CD4-positive, alpha-beta memory T cell (primary cell): ENCODE data around the gene THSD4. TPM values are rescaled to one million over a fixed set of nuclear protein-coding genes. Genes with fewer than 3 reads are reported as not detected.
A peak's percentile ranks its signal among the peaks of the same experiment; 100 is the strongest.

Source experiments
- CTCF ChIA-PET: fragments of 350-600 bp; sonication (Branson Sonifier 250); formaldehyde crosslinking; loops from one replicate; lab custom pipeline; 2021; ENCODE audit warnings: inconsistent platforms; ENCODE audit not compliant: partially characterized antibody; lab: Charles Lee
- POLR2A ChIA-PET: fragments of 350-600 bp; sonication (Branson Sonifier 250); formaldehyde crosslinking; loops from one replicate; lab custom pipeline; 2021; ENCODE audit not compliant: partially characterized antibody; lab: Charles Lee
- DNase-seq, 5 donors: peaks; one replicate each; pipeline versions ENCODE4 v3.0.0 to v3.0.0-alpha.2; 2020 to 2022; ENCODE audit warnings: mixed read lengths in 1 of 5
- H3K27ac ChIP-seq: one replicate; pipeline ENCODE4 v1.7.0; 2013; ENCODE audit warnings: low read depth, low read length
- H3K27me3 ChIP-seq: 2 replicates; pipeline ENCODE4 v1.7.0; 2013; ENCODE audit warnings: mild to moderate bottlenecking, low read length, moderate library complexity; ENCODE audit not compliant: insufficient read depth
- H3K36me3 ChIP-seq: 2 replicates; pipeline ENCODE4 v1.7.0; 2013; ENCODE audit warnings: mild to moderate bottlenecking, low read length, moderate library complexity; ENCODE audit not compliant: insufficient read depth
- H3K4me1 ChIP-seq: 2 replicates; pipeline ENCODE4 v1.7.0; 2013; ENCODE audit warnings: mild to moderate bottlenecking, low read length, moderate library complexity; ENCODE audit not compliant: insufficient read depth
- H3K4me3 ChIP-seq, 2 donors: one replicate each; pipeline ENCODE4 v1.7.0; 2013; ENCODE audit warnings: low read length in 2 of 2, mild to moderate bottlenecking in 1 of 2
- H3K9me3 ChIP-seq, 2 donors: one replicate each; pipeline ENCODE4 v1.7.0; 2013; ENCODE audit warnings: low read length in 2 of 2, control low read depth in 1 of 2; ENCODE audit not compliant: control insufficient read depth in 1 of 2
- H3K27ac Mint-ChIP-seq, 7 donors: one replicate each; pipeline ENCODE4 v1.8.0; 2020 to 2021; ENCODE audit warnings: mixed read lengths in 7 of 7, mild to moderate bottlenecking in 6 of 7, inconsistent platforms in 3 of 7, moderate library complexity in 3 of 7
- H3K27me3 Mint-ChIP-seq, 2 donors: one replicate each; pipeline ENCODE4 v1.8.0; 2020 to 2021; ENCODE audit warnings: mixed read lengths in 2 of 2
- H3K36me3 Mint-ChIP-seq, 2 donors: one replicate each; pipeline ENCODE4 v1.8.0; 2020 to 2021; ENCODE audit warnings: mixed read lengths in 2 of 2, inconsistent platforms in 1 of 2, mild to moderate bottlenecking in 1 of 2
- H3K4me1 Mint-ChIP-seq, 4 donors: one replicate each; pipeline ENCODE4 v1.8.0; 2020 to 2021; ENCODE audit warnings: mixed read lengths in 4 of 4, mild to moderate bottlenecking in 1 of 4
- H3K4me3 Mint-ChIP-seq, 8 donors: one replicate each; pipeline ENCODE4 v1.8.0; 2020 to 2021; ENCODE audit warnings: mixed read lengths in 8 of 8, mild to moderate bottlenecking in 7 of 8, moderate library complexity in 6 of 8, inconsistent platforms in 3 of 8
- H3K9me3 Mint-ChIP-seq, 8 donors: one replicate each; pipeline ENCODE4 v1.8.0; 2020 to 2021; ENCODE audit warnings: mixed read lengths in 8 of 8, mild to moderate bottlenecking in 5 of 8, inconsistent platforms in 3 of 8, moderate library complexity in 1 of 8
- intact Hi-C: fragments of 100-400 bp; cut with micrococcal nuclease; formaldehyde crosslinking; loops from one replicate; pipeline ENCODE4 v1.15.1; 2023
- polyA plus RNA-seq, 2 donors: library from polyadenylated mRNA; unstranded; fragments of 300-500 nt; fragmentation: Illumina TruSeq; gene quantifications; one replicate each; pipeline ENCODE4 v1.2.3, GENCODE V29; 2021
- total RNA-seq, 2 experiments: library from RNA; stranded (reverse); gene quantifications; one replicate each; pipeline ENCODE4 v1.2.3, GENCODE V29; 2021

THSD4 gene
- total and polyA plus RNA-seq, 4 experiments from 2014 or later, result not detected

DNA sequence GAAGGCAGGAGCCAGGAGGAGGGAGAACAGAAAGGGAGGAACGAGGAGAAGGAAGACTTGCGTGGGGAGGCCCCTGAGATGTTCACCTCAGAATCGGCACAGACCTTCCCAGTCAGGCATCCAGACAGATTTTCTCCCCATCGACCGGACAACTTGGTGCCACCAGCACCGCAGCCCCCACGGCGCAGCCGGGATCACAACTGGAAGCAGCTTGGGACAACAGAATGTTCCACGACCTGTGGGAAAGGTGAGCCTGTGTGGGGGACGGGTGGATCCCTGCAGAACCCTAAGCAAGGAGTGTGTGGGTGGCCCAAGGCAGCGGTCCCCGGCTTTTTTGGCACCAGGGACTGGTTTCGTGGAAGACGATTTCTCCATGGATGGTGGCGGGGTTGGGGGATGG, 622.5 kb downstream of the THSD4 start:
- ChIA-PET CTCF (interaction anchor here (4.3 kb wide), 1 partner anchor 419 kb away, joined by 18 read pairs; no protein-coding TSS in a partner anchor), POLR2A (no interaction called here)
- H3K4me1 Mint-ChIP-seq, result no peaks in the 10 kb centered on the region
- no peaks in the 10 kb centered on the region for H3K9me3 ChIP-seq
- intact Hi-C loops, result no loop called here
- no peak overlapping the region for H3K4me3 ChIP-seq
- no peaks in the 10 kb centered on the region for H3K4me1 ChIP-seq
- DNase-seq, result no peak
- H3K27ac ChIP-seq, result no peak overlapping the region
- no peaks in the 10 kb centered on the region for H3K36me3 ChIP-seq
- H3K27me3 Mint-ChIP-seq, result peaks cover 0 to 6% of the 10 kb centered on the region in 2 donors
- no peaks in the 10 kb centered on the region for H3K9me3 Mint-ChIP-seq
- H3K36me3 Mint-ChIP-seq, result no peaks in the 10 kb centered on the region
- peak overlapping the region in 1 of 7 donors; percentile 33 for H3K27ac Mint-ChIP-seq
- no peaks in the 10 kb centered on the region for H3K27me3 ChIP-seq
- no peak overlapping the region for H3K4me3 Mint-ChIP-seq

DNA sequence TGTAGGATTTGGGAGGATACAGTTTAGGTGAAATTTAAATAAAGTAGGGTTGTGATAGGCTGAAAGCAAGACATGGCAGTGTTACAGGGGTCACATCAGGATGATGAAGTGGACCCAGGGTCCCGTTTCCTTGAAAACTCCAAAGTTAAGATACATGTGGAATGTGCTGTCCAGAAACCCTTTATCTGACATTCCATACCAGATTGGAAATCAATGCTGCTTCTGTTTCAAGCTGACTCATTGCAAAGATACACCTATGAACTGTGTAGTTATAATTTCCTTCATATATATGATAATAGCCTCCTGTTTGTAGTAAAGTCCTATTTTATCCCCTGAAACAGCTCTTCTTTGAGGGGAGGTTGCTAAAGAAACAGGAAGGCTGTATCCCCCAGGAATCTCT, 624.1 kb downstream of the THSD4 start:
- H3K4me1 Mint-ChIP-seq, result peaks cover 0 to 2% (median under 1%) of the 10 kb centered on the region in 4 donors
- DNase-seq, result no peak
- Histone ChIP-seq H3K4me1 (no peaks in the 10 kb centered on the region), H3K27me3 (no peaks in the 10 kb centered on the region), H3K27ac (no peak overlapping the region), H3K4me3 (no peak overlapping the region), H3K36me3 (no peaks in the 10 kb centered on the region), H3K9me3 (no peaks in the 10 kb centered on the region)
- no peak overlapping the region for H3K4me3 Mint-ChIP-seq
- POLR2A ChIA-PET, result no interaction called here
- CTCF ChIA-PET, result interaction anchor here (0.7 to 4.3 kb wide), 2 partner anchors 418 to 443 kb away, joined by 3 to 18 read pairs; no protein-coding TSS in a partner anchor
- H3K9me3 Mint-ChIP-seq, result no peaks in the 10 kb centered on the region
- no peaks in the 10 kb centered on the region for H3K36me3 Mint-ChIP-seq
- H3K27ac Mint-ChIP-seq, result no peak overlapping the region
- H3K27me3 Mint-ChIP-seq, result peaks cover 2 to 6% of the 10 kb centered on the region in 2 donors
- intact Hi-C loops, result no loop called here

DNA sequence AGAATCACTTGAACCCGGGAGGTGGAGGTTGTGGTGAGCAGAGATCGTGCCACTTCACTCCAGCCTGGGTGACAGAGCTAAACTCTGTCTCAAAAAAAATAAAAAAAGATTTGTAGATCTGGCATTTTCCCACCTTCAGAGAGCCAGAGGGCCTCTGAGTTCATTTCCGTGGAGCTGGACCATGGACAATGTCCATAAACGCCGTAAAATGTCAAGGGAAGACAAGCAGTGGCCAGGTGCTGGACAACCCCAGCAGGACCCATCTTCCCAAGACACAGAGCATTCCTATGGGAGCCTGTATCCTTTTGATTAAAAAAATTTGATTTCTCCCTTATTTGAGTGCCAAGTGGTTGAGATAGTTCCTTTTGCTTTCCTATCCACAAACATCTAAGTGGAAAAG, 627.7 kb downstream of the THSD4 start:
- H3K9me3 Mint-ChIP-seq, result no peaks in the 10 kb centered on the region
- H3K27me3 Mint-ChIP-seq, result peaks cover 3 to 5% of the 10 kb centered on the region in 2 donors
- H3K27me3 ChIP-seq, result no peaks in the 10 kb centered on the region
- no peak overlapping the region for H3K27ac Mint-ChIP-seq
- H3K4me1 Mint-ChIP-seq, result peaks cover 0 to 2% (median under 1%) of the 10 kb centered on the region in 4 donors
- H3K27ac ChIP-seq, result no peak overlapping the region
- no peaks in the 10 kb centered on the region for H3K36me3 Mint-ChIP-seq
- ChIA-PET CTCF (interaction anchor here (0.9 to 6.5 kb wide), 11 partner anchors 11 to 414 kb away, joined by 3 to 87 read pairs (median 9); no protein-coding TSS in a partner anchor), POLR2A (no interaction called here)
- DNase-seq, result no peak
- intact Hi-C loops, result no loop called here
- H3K4me3 ChIP-seq, result no peak overlapping the region
- H3K9me3 ChIP-seq, result no peaks in the 10 kb centered on the region
- no peaks in the 10 kb centered on the region for H3K36me3 ChIP-seq
- no peak overlapping the region for H3K4me3 Mint-ChIP-seq
- no peaks in the 10 kb centered on the region for H3K4me1 ChIP-seq

DNA sequence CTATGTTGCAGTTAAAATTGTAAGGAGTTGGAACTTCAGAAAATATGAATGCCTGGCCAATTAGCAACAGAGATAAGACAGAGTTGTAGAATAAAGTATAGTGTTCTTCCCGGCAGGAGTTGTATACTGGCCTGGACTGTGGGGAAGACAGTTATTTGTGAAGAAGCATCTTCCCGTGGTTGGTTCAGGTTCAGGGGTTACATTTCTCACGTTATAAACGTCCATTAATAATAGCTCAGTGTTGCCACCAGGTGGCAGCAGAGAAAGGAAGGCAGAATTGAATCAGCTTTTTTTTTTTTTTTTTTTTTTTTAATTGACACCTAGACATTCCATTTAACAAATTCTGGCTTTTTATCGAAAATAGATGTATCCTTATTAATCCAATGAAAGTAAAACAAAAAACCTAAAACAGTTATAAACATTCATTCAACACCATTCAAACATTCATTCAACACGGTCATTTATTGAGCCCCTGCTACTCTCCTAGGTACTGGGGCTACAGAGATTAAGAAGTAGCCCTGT, 628.7 kb downstream of the THSD4 start:
- H3K4me3 ChIP-seq, result no peak overlapping the region
- ChIA-PET POLR2A (no interaction called here), CTCF (interaction anchor here (0.7 to 6.5 kb wide), 26 partner anchors 10 to 470 kb away, joined by 3 to 87 read pairs (median 4); no protein-coding TSS in a partner anchor)
- H3K27ac Mint-ChIP-seq, result no peak overlapping the region
- intact Hi-C loops, result loop anchor here (1.0 kb wide), 1 partner anchor 412 kb away; no protein-coding TSS in a partner anchor
- H3K9me3 Mint-ChIP-seq, result no peaks in the 10 kb centered on the region
- DNase-seq, result peak; percentile 38 to 53 (median 42)
- H3K36me3 Mint-ChIP-seq, result no peaks in the 10 kb centered on the region
- no peak overlapping the region for H3K27ac ChIP-seq
- H3K4me1 ChIP-seq, result no peaks in the 10 kb centered on the region
- no peak overlapping the region for H3K4me3 Mint-ChIP-seq
- peaks cover 0 to 2% (median under 1%) of the 10 kb centered on the region in 4 donors for H3K4me1 Mint-ChIP-seq
- no peaks in the 10 kb centered on the region for H3K36me3 ChIP-seq
- no peaks in the 10 kb centered on the region for H3K9me3 ChIP-seq
- H3K27me3 Mint-ChIP-seq, result peaks cover 4 to 5% of the 10 kb centered on the region in 2 donors
- no peaks in the 10 kb centered on the region for H3K27me3 ChIP-seq

DNA sequence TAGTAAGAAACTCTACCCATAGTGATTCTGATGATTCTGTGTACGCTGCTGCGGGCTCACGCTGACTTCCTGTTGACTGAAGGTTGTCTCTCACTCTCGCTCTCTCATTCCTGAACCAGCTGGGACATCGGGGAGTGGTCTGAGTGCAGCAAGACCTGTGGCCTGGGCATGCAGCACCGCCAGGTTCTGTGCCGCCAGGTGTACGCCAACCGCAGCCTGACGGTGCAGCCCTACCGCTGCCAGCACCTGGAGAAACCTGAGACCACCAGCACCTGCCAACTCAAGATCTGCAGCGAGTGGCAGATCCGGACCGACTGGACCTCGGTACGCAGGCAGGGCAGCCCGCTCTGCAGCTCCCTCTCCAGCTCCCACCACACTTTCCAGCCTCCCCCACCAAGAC, 631.4 kb downstream of the THSD4 start:
- Mint-ChIP-seq H3K27ac (no peak overlapping the region), H3K9me3 (no peaks in the 10 kb centered on the region), H3K36me3 (no peaks in the 10 kb centered on the region), H3K4me3 (no peak overlapping the region), H3K27me3 (peaks cover 10 to 11% of the 10 kb centered on the region in 2 donors), H3K4me1 (peaks cover 0 to 2% (median under 1%) of the 10 kb centered on the region in 4 donors)
- H3K36me3 ChIP-seq, result no peaks in the 10 kb centered on the region
- no peak overlapping the region for H3K27ac ChIP-seq
- intact Hi-C loops, result no loop called here
- no peak overlapping the region for H3K4me3 ChIP-seq
- POLR2A ChIA-PET, result no interaction called here
- H3K27me3 ChIP-seq, result no peaks in the 10 kb centered on the region
- H3K9me3 ChIP-seq, result no peaks in the 10 kb centered on the region
- DNase-seq, result no peak
- H3K4me1 ChIP-seq, result no peaks in the 10 kb centered on the region
- CTCF ChIA-PET, result interaction anchor here (6.5 kb wide), 1 partner anchor 410 kb away, joined by 87 read pairs; no protein-coding TSS in a partner anchor

DNA sequence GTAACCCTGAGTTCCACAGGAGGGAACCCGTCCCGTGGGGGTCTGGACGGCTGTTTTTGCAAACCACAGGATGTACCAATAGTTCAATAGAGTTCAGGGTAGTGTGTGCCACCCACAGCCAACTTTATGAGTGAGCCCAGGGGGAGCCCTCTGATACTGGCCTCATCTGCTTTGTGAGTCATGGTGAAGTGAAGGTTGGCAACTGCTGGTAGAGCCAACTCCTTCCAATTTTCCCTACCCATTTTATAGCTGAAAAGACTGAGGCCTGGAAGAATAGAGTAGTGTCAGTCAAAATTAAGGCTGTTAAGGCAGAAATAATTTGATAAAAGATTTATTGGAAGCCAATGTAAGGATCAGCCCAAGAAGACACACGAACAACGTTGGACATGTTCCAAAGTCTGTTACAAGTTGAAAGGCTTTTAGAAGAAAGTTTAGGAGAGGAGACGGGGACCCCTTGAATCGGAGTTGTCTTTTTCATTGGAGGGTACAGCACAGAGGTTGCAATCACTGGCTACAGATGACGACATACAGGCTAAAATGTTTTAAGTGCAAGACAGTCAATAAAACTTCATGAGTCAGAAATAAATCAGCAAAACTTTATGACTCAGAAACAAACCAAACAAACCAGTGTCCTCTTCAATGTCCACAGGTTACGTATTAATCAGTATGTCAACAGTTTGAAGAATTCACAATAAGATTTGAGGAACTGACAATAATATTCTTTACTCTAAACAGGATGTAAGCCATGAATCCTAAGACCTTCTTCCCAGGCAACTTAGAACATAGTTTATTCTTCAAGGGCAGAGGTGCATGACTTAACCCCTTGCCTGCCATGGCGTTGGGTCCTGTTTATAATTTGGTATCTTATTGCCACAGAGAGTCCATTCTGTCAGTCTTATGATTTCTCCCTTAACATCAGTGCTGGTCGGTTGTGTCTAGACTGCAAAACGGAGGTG, 632.1 kb downstream of the THSD4 start:
- no peak overlapping the region for H3K4me3 ChIP-seq
- no peaks in the 10 kb centered on the region for H3K9me3 ChIP-seq
- H3K27me3 Mint-ChIP-seq, result peaks cover 10 to 12% of the 10 kb centered on the region in 2 donors
- peaks cover 0 to 2% (median under 1%) of the 10 kb centered on the region in 4 donors for H3K4me1 Mint-ChIP-seq
- ChIA-PET POLR2A (no interaction called here), CTCF (interaction anchor here (6.5 kb wide), 1 partner anchor 409 kb away, joined by 87 read pairs; no protein-coding TSS in a partner anchor)
- H3K27ac ChIP-seq, result no peak overlapping the region
- no peaks in the 10 kb centered on the region for H3K27me3 ChIP-seq
- H3K27ac Mint-ChIP-seq, result no peak overlapping the region
- H3K4me1 ChIP-seq, result no peaks in the 10 kb centered on the region
- DNase-seq, result no peak
- intact Hi-C loops, result no loop called here
- no peak overlapping the region for H3K4me3 Mint-ChIP-seq
- no peaks in the 10 kb centered on the region for H3K36me3 Mint-ChIP-seq
- H3K9me3 Mint-ChIP-seq, result no peaks in the 10 kb centered on the region
- no peaks in the 10 kb centered on the region for H3K36me3 ChIP-seq

DNA sequence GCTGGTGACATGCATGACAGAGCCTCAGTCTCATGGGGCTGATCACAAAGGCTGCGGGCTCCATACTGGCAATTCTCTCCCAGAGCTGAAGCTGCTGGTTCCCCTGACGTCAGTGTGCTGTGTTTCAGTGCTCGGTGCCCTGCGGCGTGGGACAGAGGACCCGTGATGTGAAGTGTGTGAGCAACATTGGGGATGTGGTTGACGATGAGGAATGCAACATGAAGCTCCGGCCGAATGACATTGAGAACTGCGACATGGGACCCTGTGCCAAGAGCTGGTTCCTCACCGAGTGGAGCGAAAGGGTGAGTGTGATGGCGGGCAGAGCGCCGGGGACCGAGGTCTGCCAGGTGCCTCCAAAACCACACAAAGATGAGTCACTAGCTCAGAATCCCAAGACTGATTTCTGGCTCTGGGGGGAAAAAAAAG, 633.0 kb downstream of the THSD4 start:
- CTCF ChIA-PET, result interaction anchor here (6.5 kb wide), 1 partner anchor 408 kb away, joined by 87 read pairs; no protein-coding TSS in a partner anchor

More for the DNA sequence above, 633.0 kb downstream of the THSD4 start:
- Mint-ChIP-seq H3K4me1 (peaks cover 0 to 3% (median 2%) of the 10 kb centered on the region in 4 donors), H3K36me3 (no peaks in the 10 kb centered on the region), H3K27ac (peak overlapping the region in 2 of 7 donors; percentile 27 to 77), H3K27me3 (peaks cover 10 to 12% of the 10 kb centered on the region in 2 donors), H3K9me3 (no peaks in the 10 kb centered on the region), H3K4me3 (no peak overlapping the region)
- H3K27ac ChIP-seq, result no peak overlapping the region
- intact Hi-C loops, result no loop called here
- H3K27me3 ChIP-seq, result no peaks in the 10 kb centered on the region
- H3K4me1 ChIP-seq, result no peaks in the 10 kb centered on the region
- no peak for DNase-seq
- POLR2A ChIA-PET, result no interaction called here
- H3K4me3 ChIP-seq, result no peak overlapping the region
- no peaks in the 10 kb centered on the region for H3K9me3 ChIP-seq
- H3K36me3 ChIP-seq, result no peaks in the 10 kb centered on the region
